ENCODE results near the gene NPTN.

DNA sequence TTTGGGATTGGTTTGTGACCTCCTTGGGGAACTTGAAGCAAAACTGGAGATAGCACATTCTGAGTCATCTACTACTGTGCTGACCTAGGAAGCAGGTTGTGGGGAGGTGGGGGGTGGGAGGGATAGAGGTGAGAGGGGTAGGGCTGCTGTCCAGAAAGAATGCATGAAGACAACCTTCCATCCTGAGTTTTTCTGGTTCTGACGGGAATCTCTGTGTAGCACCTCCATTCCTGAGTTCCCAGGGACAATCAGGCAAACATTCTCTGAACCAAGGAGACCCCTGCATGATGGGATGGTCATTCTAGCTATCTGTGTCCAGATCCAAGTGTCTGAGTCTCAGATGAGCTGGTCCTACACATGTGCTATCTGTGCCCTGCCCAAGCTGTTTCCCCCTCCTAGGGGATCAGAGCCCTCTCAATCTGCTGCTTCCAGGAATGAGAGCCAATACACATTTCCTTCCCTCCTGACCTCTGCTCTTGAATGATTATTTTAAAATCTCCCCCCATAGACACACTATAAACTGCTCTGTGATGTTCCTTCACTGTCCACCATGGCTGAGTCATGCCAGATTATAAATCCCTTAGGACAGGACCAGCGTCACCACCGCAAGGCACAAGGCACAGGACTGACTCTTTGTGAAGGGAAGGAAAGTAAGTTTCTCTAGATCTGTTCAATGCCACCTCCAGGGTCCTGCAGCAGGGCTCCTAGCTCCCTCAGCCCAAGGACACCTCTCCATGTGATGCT lies 48.8 kb upstream of the NPTN start:
- no peak for TF ChIP-seq POLR2A (IDR thresholded peaks at IDR 0.05)
- TF ChIP-seq, protein P1, sequence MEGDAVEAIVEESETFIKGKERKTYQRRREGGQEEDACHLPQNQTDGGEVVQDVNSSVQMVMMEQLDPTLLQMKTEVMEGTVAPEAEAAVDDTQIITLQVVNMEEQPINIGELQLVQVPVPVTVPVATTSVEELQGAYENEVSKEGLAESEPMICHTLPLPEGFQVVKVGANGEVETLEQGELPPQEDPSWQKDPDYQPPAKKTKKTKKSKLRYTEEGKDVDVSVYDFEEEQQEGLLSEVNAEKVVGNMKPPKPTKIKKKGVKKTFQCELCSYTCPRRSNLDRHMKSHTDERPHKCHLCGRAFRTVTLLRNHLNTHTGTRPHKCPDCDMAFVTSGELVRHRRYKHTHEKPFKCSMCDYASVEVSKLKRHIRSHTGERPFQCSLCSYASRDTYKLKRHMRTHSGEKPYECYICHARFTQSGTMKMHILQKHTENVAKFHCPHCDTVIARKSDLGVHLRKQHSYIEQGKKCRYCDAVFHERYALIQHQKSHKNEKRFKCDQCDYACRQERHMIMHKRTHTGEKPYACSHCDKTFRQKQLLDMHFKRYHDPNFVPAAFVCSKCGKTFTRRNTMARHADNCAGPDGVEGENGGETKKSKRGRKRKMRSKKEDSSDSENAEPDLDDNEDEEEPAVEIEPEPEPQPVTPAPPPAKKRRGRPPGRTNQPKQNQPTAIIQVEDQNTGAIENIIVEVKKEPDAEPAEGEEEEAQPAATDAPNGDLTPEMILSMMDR (IDR thresholded peaks at IDR 0.05) = no peak
- TF ChIP-seq EP300 (IDR thresholded peaks at IDR 0.05) = no peak
